Activated T-cell treated with anti-CD3 and anti-CD28 coated beads for 48 hours (primary cell): ENCODE data around the gene SH3TC1.
A peak's percentile ranks its signal among the peaks of the same experiment; 100 is the strongest.

Experiments used
- DNase-seq: peaks from one replicate; pipeline ENCODE4 v3.0.0-alpha.2; 2020; ENCODE audit warnings: low read depth

Gene SH3TC1

DNA sequence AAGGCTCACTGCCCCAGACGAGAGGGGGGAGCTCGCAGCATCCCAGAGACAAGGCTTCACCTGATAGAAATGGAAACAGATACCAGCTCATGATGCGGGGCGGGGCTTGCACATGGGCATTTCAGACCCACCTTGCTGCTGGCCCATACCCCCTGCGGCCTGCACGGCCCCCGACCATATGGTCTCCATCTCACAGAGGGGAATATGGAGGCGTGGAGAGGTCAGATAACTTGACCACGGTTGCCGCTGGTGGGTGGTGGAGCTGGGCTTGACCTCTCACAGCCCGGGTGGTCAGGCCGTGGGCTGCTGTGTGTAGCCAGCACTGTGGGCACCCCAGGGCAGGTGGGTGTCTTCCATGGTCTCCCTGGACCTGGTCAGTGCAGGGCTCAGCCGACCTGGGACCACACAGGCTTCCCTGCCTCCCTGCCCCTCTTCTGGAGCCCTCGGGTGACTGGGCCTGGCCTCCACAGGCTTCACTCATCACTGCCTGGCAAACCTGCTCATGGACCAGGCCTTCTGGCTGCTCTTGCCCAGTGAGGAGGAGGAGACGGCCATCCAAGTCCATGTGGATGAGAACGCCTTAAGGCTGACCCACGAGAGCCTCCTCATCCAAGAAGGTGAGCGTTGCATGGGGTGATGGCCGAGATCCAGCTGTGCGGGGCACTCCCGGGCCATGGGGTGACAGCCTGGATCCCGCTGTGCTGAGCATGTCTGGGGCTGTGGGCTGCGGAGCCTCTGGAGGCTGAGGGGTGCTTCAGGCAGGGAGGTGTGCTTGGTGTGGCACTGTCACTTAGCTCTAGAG, 16.8 kb downstream of the SH3TC1 start:
- no peak for DNase-seq

DNA sequence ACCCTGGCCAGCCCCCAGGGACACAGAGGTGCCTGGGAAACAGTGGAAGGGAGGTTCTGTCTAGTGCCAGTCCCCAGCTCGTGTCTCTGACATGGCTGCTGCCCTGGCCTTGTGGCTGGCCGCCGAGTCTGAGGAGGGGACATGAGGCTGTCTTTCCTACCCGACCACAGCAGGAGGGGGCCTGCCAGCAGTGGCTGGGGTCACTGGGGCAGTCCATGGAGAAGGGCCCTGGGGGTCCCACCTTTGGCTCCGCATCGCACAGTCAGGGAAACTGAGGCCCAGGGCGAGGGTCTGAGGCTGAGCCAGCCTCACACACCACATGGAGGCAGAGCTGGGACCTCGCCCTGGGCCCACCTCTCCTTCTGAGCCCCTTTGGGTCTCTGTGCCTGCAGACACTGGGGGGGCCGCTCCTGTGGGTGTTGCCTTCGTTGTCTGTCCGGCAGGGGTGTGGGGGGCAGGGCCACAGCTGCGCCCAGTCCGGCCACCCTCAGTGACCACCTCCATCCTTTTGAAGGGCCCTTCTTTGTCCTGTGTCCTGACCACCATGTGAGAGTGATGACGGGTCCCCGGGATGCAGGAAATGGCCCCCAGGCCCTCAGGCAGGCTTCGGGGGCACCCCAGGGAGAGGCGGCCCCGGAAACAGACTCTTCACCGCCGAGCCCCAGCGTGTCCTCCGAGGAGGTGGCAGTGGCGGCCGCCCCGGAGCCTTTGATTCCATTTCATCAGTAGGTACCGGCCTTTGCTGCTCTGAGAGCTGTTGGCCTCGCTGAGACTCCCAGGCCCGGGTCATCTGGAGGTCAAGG, 17.6 kb downstream of the SH3TC1 start:
- DNase-seq: no peak

DNA sequence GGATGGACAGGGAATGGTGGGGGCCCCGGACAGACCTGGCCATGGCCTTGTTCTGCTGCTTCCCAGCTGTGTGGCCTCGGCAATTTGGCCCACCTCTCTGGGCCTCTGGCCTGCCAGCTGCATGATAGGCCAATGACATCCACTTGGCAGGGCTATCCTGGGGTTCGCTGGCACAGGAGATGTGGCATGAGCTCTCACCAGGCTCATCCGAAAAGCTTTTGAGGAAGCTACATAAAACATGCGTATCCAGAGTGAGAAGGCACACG, 18.1 kb downstream of the SH3TC1 start:
- DNase-seq: no peak

DNA sequence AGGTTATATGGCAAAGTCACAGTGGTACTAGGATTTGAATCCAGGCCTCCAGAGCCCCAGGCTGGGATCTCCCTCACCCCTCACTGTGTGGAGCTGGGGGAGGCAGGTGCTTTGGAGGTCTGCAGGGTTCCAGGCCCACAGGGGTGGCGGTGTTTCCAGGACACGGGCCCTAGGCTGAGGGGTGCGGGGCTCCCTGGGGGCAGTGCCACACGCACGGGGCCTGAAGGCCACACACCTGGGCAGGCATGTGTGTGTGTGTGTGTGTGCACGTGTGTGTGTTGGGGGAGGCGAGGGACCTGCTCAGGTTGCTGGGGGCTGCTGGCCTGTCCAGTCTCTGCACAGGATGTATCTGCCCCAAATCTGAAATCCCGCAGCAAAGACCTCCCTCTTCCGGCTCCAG, 18.8 kb downstream of the SH3TC1 start:
- DNase-seq: no peak

- DNase-seq: no peak
Observed at GRCh38 chr4:8218371-8219031, 19.4 kb downstream of the SH3TC1 start.

DNA sequence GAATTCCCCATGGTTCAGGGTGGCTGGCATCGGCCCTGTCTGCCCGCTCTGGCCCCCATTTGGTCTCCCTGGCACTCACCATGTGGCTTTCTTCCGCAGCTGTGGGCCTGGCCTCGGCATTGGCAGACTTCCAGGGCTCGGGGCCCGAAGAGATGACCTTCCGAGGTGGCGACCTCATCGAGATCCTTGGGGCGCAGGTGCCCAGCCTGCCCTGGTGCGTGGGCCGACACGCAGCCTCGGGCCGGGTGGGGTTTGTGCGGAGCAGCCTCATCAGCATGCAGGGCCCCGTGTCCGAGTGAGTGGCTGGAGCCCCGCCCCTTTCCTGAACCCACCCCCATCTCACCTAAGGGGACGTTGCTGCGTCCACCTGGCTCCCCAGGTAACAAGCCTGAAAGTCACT, 20.1 kb downstream of the SH3TC1 start:
- no peak for DNase-seq

DNA sequence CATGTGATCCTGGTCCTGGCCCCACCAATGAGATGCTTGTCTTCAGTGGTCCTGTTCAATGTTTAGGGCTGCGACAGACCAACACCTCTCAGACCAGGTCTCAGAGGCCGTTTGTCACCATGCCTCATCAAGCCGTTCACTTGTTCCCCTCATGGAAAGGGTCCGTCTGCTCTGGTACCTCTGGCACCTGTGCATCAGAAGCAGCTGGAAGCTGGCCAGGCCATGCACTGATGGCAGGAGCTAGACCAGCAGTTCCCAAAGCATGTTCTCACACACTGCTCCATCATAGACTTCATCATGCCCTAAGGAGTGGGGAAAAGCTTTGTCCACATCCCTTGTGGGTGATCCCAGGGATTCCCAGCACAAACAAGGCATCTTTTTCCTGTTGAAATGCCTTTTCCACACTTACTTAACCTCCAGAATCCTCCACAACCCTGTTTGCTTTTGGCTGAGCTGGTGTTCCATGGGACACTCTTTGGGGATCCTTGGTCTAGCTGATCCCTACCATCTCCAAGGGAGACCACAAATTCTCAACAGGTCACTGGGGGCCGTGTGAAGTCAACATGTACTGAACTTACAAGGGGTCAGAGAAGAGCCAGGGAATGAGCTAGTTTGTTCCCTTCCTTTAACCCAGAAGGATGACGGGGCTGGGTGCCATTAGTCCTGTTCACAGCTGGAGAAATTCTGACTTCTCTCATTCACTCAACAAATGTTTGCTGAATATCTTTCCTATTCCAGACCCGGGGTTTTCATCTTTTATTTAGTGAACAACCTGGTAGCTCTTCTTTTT, 21.8 kb downstream of the SH3TC1 start:
- no peak for DNase-seq

- DNase-seq: no peak
Observed at GRCh38 chr4:8221476-8221875, 22.4 kb downstream of the SH3TC1 start.

GRCh38 chr4:8221985-8222384, 22.9 kb downstream of the SH3TC1 start:
- no peak for DNase-seq

GRCh38 chr4:8222609-8223388, 23.7 kb downstream of the SH3TC1 start:
- DNase-seq: no peak

- DNase-seq: no peak
Observed at GRCh38 chr4:8224267-8224974, 25.3 kb downstream of the SH3TC1 start.

DNA sequence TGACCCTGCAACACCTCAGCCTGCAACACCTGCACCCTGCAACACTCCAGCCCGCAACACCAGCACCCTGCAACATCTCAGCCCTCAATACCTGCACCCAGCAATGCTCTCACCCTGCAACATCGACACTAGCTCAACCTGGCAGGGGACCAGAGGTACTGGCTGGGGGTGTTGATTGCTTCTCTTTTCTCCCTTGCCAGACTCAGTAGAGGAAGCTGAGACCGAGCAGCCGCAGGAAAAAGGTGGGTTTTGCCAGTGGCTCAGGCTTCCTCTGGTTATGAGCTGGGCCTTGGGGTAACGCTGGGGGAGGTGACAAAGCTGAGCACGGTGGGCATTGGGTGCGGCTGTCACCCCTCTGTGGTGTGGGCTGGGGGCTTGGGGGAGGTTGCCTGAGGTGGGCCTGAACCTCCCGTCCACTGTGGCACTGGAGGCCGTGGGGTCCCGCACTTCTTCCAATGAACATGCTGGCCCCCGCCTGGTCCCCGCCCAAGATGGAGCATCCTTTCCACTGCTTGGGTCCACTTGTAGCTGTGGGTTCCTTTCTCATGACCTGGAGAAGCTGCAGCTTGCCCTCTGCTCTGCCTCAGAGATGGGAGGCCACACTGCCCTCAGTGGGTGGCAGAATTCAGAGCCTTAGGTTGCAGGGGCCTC, 26.0 kb downstream of the SH3TC1 start:
- DNase-seq: no peak

DNA sequence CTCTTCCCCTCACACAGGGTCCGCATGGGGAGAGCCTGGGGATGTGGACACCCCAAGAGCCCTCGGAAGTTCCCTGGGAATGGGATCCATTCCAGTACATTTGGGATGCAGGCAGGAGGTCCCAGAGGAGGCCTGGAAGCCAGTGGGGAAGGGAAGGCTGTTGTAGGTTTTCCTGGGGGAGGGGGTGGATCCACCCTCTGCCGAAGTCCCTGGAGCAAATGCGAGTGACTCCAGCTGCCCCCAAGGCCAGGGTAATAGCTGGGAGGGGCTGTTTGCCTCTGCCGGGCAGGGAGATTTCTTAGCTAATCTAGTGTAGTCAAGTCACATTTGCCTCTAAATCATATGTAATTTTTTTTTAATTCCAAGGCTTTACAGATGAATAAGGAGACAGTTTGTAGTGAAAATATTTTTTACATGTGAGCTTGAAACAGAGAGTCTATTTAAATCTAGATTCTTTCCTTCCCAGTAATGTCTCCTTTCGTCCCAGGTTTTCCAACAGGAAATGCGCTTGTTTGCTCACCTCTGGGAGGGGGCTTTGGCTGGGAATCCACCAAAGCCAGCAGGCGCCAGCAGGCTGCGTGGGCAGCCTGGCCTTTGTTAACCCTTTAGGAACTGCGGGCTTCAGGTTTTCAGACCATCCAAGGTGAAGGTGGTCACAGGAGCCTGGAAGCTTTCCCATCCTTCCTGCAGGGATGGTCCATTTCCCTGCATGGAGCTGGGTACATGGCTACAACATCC, 26.8 kb downstream of the SH3TC1 start:
- DNase-seq: no peak

DNA sequence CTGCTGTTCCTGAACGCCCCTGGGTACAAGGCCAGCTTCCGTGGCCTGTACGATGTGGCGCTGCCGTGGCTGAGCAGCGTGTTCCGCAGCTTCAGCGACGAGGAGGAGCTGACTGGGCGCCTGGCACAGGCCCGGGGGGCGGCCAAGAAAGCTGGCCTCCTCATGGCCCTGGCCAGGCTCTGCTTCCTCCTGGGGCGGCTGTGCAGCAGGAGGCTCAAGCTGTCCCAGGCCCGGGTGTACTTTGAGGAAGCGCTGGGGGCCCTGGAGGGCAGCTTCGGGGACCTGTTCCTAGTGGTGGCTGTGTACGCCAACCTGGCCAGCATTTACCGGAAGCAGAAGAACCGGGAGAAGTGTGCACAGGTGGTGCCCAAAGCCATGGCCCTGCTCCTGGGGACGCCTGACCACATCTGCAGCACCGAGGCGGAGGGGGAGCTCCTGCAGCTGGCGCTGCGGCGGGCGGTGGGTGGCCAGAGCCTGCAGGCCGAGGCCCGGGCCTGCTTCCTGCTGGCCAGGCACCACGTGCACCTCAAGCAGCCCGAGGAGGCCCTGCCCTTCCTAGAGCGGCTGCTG, 28.2 kb downstream of the SH3TC1 start:
- no peak for DNase-seq

- no peak for DNase-seq
Observed at GRCh38 chr4:8227771-8228318, 28.8 kb downstream of the SH3TC1 start.

DNA sequence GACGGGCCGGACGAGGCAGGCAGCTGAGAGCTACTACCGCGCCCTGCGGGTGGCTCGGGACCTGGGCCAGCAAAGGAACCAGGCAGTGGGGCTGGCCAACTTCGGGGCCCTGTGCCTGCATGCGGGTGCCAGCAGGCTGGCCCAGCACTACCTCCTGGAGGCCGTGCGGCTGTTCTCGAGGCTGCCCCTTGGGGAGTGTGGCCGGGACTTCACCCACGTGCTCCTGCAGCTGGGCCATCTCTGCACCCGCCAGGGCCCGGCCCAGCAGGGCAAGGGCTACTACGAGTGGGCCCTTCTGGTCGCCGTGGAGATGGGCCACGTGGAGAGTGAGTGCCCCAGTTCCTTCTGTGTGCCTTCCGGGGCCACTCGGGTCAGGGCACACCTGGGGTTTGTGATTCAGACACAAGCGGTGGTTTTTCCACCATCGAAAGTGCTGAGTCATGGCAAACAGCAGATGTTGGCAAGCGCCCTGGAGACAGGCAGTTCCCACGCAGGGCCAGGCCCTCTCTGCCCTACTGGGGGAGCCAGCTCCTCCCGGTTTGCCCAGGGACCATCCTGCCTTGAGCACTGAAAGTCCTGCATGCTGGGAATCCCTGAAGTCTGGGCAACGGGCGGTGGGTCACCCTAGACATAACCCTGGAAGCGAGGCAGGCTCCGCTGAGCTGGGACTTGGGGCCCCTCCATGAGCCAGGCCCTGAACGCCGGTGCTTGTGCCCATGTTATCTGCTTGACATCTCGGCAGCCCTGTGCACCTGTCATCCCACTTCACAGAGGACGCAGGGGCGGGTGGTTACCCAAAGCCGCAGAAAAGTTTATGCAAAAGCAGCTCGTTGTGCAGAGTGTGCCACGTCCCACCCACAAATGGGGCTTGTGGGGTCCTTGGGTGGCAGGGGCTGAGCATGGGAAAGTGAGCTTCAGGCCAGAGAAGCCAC, 29.5 kb downstream of the SH3TC1 start:
- DNase-seq: peak; percentile 78

- no peak for DNase-seq
Observed at GRCh38 chr4:8229331-8229975, 30.4 kb downstream of the SH3TC1 start.
